Left kidney (tissue), 8 donors: ENCODE data around the gene OTUD6A. TPM values are rescaled to one million over a fixed set of nuclear protein-coding genes. Genes with fewer than 3 reads are reported as not detected.
A peak's percentile ranks its signal among the peaks of the same experiment; 100 is the strongest.

Experiments used
- DNase-seq: peaks from one replicate; pipeline ENCODE4 v3.0.0-alpha.2; 2013
- long read RNA-seq, 8 donors: transcript quantifications; one replicate each; lab custom pipeline, GENCODE V29; 2026
- polyA plus RNA-seq: library from polyadenylated mRNA; unstranded; fragments of 120-200 nt; gene quantifications from one replicate; pipeline ENCODE4 v1.2.1, GENCODE V29; 2013; ENCODE audit not compliant: insufficient read length

OTUD6A gene
- not detected for polyA plus RNA-seq
- long read RNA-seq, donor 1, result 0 reads
- long read RNA-seq, donor 2, result 0 reads
- long read RNA-seq, donor 3, result 0 reads
- long read RNA-seq, donor 4, result 0 reads
- long read RNA-seq, donor 5, result 0 reads
- long read RNA-seq, donor 6, result 0 reads
- long read RNA-seq, donor 7, result 0 reads
- long read RNA-seq, donor 8, result 0 reads

GRCh38 chrX:70062076-70062475 is at the start of gene OTUD6A:
Gene OTUD6A, plus strand, starts transcription at chrX:70062457. Its CDS starts 68 bp downstream, at chrX:70062525.
- DNase-seq, result no peak

GRCh38 chrX:70012756-70013155 is 49.5 kb upstream of the OTUD6A start:
- DNase-seq, result no peak

- DNase-seq, result no peak
These were observed 48.5 kb upstream of the OTUD6A start for GRCh38 chrX:70013466-70014381.

GRCh38 chrX:70016513-70016912 is 45.7 kb upstream of the OTUD6A start:
- no peak for DNase-seq

- no peak for DNase-seq
These were observed 39.6 kb upstream of the OTUD6A start for GRCh38 chrX:70022616-70023015.

- no peak for DNase-seq
These were observed 36.8 kb upstream of the OTUD6A start for GRCh38 chrX:70025464-70025863.

GRCh38 chrX:70026112-70026850 is 36.0 kb upstream of the OTUD6A start:
- no peak for DNase-seq

GRCh38 chrX:70026851-70027200 is 35.4 kb upstream of the OTUD6A start:
- no peak for DNase-seq

GRCh38 chrX:70029863-70030262 is 32.4 kb upstream of the OTUD6A start:
- no peak for DNase-seq

- DNase-seq, result peak; percentile 37
These were observed 31.9 kb upstream of the OTUD6A start for GRCh38 chrX:70030301-70030767.

GRCh38 chrX:70032792-70033191 is 29.5 kb upstream of the OTUD6A start:
- no peak for DNase-seq

- peak; percentile 7 for DNase-seq
These were observed 28.8 kb upstream of the OTUD6A start for GRCh38 chrX:70033348-70034051.

GRCh38 chrX:70034646-70035045 is 27.6 kb upstream of the OTUD6A start:
- DNase-seq, result no peak

GRCh38 chrX:70038515-70038914 is 23.7 kb upstream of the OTUD6A start:
- no peak for DNase-seq

GRCh38 chrX:70038951-70039350 is 23.3 kb upstream of the OTUD6A start:
- no peak for DNase-seq

- no peak for DNase-seq
These were observed 22.5 kb upstream of the OTUD6A start for GRCh38 chrX:70039758-70040157.

- DNase-seq, result no peak
These were observed 20.3 kb upstream of the OTUD6A start for GRCh38 chrX:70041993-70042392.

- no peak for DNase-seq
These were observed 19.6 kb upstream of the OTUD6A start for GRCh38 chrX:70042399-70043371.

GRCh38 chrX:70043685-70044084 is 18.6 kb upstream of the OTUD6A start:
- no peak for DNase-seq

GRCh38 chrX:70044541-70045245 is 17.6 kb upstream of the OTUD6A start:
- DNase-seq, result no peak
